GM21390 (cell line): ENCODE data around the gene HLA-DOB.
"Not testable (repeated sequence)": the region's sequence is repeated elsewhere in the genome, so short reads cannot be mapped to it uniquely, and the experiment has no call there.

ENCODE experiments used
- ATAC-seq: cut with Tn5 transposase; IDR thresholded peaks from one replicate; pipeline ENCODE4 v1.9.1; 2021; ENCODE audit not compliant: unreplicated experiment

HLA-DOB gene

GRCh38 chr6:32815115-32815514 lies 1.7 kb downstream of the HLA-DOB start:
- ATAC-seq = no peak

DNA sequence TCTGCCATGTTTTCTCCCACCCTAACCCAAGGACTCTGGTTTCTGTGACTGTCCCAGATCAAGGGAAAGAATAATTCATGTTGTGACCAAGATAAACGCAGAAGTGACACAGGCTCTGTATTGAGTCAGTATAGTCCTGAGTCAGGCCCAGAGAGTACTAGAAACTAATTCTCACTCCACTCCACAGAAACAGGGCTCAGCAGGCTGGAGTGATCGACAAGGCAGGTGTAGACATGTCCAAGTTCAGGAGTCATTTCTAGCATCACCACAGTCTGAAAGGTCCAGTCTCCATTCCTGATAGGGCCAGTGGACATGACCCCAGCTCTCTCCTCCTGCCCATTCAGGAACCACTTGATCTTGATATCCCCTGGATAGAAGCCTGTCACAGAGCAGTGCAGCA lies 2.7 kb downstream of the HLA-DOB start:
- ATAC-seq = no peak

- ATAC-seq = no peak
These were observed 7.6 kb downstream of the HLA-DOB start for GRCh38 chr6:32809171-32809570.

- no peak for ATAC-seq
These were observed 9.7 kb downstream of the HLA-DOB start for GRCh38 chr6:32807020-32807580.

- not testable (repeated sequence) for ATAC-seq
These were observed 11.4 kb downstream of the HLA-DOB start for GRCh38 chr6:32805404-32805803.

DNA sequence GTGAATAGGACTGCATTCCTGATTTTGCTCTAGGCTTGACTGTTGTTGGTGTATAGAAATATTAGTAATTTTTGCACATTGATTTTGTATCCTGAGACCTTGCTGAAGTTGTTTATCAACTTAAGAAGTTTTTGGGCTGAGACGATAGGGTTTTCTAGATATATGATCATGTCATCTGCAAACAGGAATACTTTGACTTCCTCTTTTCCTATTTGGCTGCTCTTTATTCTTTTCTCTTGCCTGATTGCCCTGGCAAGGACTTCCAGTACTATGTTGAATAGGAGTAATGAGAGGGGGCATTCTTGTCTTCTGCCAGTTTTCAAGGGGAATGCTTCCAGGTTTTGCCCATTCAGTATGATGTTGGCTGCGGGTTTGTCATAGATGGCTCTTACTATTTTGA lies 13.4 kb downstream of the HLA-DOB start:
- no peak for ATAC-seq

DNA sequence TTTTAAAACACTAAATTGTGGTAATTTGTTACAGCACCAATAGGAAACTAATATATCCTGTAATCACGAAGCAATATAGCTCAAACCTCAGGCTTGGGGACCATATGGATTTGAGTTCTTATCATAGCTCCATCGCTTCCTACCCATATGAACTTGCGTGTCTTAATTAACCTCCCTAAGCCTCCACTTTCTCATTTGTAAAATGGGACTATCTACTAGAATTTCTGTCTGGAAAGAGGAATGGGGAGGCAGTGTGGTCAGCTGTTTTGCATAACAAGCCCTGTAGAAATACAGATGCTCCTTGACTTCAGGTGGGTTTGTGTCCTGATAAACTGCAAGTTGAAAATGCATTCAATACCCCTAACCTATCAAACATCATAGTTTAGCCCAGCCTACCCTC lies 17.1 kb downstream of the HLA-DOB start:
- ATAC-seq = no peak

- ATAC-seq = no peak
These were observed 17.6 kb downstream of the HLA-DOB start for GRCh38 chr6:32799168-32799567.

DNA sequence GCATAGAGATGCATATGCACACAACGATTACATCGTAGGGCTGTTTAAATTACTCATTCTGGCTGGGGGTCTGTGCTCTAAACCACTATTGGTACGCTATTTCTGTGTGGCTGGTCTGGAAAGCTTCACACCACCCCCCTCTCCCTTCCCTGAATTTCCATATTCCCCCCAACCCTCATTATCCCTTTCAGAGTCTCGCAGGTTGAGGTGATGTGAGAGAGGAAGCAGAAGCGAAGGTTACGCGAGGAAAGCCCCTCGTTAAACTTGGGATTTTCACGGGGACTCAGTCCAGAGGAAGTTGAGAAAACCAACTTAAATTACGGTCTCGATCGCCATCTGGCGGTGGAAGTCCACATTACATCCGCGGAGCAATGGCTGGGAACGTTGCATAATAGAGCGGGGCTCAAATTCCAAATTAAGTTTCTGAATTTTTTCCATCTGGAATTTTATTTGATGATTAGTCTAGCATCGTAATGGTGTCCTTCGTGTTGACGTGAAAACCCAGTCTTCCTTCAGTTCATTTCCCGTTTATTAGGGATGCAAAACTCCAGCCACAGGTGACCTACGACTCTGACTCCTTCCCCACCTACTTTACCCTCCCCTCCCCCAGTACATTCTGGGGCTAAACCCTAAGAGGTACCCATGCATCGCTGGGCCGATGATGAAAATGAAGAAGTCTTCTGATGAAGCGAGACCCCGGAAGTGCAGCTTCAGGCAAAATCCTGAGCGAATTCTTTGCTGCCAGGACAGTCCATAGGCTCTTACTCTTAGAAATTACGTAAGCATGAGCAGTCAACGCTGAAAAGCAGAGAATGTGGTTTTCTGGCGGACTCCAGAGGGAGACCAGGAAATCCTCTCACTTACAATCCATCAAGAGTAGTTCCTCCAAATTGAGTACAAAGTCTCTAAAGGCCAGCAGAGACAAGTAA lies 19.7 kb downstream of the HLA-DOB start:
- ATAC-seq = no peak

DNA sequence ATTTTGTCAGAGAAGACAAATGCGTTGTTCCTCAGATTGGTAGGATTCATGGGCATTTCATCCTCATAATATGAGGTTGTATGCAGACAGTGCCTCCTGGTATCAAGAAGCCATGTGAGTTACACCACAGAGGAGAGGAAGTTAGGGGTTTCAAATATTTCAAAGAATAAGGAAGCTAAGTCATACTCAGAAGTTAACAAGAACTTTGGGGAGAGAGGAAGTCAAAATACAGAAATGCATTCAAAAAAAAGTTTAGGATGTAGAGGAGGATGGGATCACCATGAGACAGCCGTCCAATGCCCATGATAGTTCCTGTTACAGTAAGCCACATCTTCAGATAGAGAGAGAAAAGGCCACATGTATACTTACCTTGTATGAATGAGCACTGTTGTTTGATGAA lies 22.3 kb downstream of the HLA-DOB start:
- ATAC-seq = no peak

- no peak for ATAC-seq
These were observed 23.8 kb downstream of the HLA-DOB start for GRCh38 chr6:32792901-32793435.

GRCh38 chr6:32790306-32790705 lies 26.5 kb downstream of the HLA-DOB start:
- no peak for ATAC-seq

- ATAC-seq = no peak
These were observed 30.8 kb downstream of the HLA-DOB start for GRCh38 chr6:32785781-32786533.

GRCh38 chr6:32782923-32783322 lies 33.9 kb downstream of the HLA-DOB start:
- ATAC-seq = not testable (repeated sequence)

DNA sequence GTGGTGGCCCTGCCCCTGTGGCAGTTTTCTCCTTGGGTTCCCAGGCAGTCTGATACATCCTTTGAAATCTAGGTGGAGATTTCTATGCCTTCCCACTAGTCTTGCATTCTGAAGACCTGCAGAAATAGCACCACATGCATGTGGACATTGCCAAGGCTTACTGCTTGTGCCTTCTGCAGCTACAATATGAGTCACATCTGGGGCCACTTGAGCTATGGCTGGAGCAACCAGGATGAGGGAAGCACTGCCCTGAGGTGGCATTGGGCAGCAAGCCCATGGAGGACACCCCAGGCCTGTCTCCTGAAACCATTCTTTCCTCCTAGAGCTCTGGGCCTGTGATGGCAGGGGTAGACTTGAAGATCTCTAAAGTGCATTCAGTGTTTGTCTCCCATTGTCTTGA lies 37.8 kb downstream of the HLA-DOB start:
- ATAC-seq = no peak

- no peak for ATAC-seq
These were observed 41.7 kb downstream of the HLA-DOB start for GRCh38 chr6:32775071-32775470.

DNA sequence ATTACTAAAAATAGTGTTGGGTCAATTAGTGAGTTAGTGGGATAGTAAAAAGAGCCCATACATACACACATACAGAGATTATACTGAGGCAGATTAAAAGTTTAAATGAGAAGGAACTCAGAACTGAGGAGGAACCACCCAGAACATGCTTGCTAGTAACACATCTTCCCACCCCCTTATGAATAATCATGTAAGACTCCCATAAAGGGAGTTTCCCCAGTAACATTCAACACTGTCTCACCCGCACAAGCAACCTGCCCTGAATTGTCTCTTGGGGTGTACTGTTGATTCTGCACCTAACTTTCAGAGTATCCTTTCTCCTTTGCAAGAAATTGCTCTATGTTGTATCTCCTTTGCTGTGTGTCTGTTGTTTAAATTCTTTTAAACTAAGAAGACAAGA lies 42.4 kb downstream of the HLA-DOB start:
- no peak for ATAC-seq

- no peak for ATAC-seq
These were observed 44.1 kb downstream of the HLA-DOB start for GRCh38 chr6:32772656-32773055.

- no peak for ATAC-seq
These were observed 52.8 kb downstream of the HLA-DOB start for GRCh38 chr6:32764048-32764447.

- no peak for ATAC-seq
These were observed 53.4 kb downstream of the HLA-DOB start, which contains the start of gene HLA-DQB2 for GRCh38 chr6:32763421-32763820. Gene HLA-DQB2, minus strand, starts transcription at chr6:32763532. Its CDS starts 62 bp downstream, at chr6:32763470.
